ENCODE results near the gene SNX9.
A peak's percentile ranks its signal among the peaks of the same experiment; 100 is the strongest.

The SNX9 gene

DNA sequence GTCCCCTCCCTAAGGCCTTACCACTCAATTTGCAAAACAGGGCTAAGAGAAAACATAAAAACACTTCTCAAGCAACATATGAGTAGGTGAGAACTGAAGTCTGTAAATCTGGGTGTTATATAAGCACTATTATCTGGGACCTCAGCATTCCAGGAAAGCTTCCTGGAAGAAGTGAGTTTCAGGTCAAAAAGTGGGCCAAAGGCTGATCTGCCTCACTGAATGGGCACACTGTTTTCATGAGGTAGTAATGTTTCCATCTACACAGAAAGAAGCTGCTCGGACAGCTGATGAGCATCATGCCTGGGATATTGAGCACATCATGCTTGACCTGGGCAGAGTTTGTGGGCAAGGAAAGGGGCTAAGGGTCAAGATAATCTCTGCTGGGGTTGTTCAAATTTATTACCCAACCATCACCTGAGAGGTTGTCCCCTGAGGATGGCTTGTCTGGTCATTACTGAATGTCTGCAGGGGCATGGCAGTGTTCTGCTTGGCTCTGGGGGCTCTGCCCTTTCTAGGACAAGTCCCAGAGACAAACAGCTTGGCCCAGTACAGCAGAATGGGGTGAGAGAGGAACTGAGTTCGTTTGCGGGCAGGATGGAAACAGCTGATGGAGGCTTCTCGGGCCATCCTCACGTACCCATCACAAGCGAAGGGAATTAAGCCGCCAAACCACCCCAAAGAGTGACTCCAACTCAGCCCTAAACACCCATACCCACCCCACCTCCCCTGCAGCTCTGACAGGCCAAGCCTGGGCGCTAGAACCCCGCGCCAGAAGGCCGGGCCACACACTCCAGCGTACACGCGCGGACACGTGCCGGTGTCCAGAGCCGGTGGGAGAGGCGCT lies 157.5 kb downstream of the SNX9 start:
- no peak for DNase-seq (ENCODE audit: low read depth, low spot score)
- no CpG with 5 or more reads among the region's 19 CpGs for WGBS (ENCODE audit: insufficient coverage, insufficient read length)
- H3K4me3 ChIP-seq (ENCODE audit: low read length) = no peak overlapping the region; the same call in 1 of the 2 replicates
- no peaks in the 10 kb centered on the region for H3K4me1 ChIP-seq (ENCODE audit: control insufficient read depth, insufficient read depth, low read length)
- no peak overlapping the region for H3K27ac ChIP-seq (ENCODE audit: low read length)
- H3K9me3 ChIP-seq (ENCODE audit: control insufficient read depth, insufficient read depth, low read length) = no peaks in the 10 kb centered on the region
- H3K36me3 ChIP-seq (ENCODE audit: control insufficient read depth, insufficient read depth, low read length) = no peaks in the 10 kb centered on the region
- no peaks in the 10 kb centered on the region for H3K27me3 ChIP-seq (ENCODE audit: control insufficient read depth, insufficient read depth, low read length)

DNA sequence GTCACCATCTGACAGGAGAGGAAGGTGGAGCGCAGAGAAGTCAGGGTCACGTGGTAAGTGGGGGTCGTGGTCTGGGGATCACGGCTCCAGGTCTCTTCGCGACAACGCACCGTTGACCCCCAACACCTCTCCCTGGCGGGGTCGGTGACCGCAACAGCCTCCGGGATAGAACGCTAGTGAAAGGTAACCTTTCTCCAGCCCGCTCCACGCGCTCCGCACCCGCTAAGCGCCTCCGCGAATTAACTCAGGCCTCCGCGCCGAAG lies 158.0 kb downstream of the SNX9 start:
- Histone ChIP-seq H3K36me3 (ENCODE audit: control insufficient read depth, insufficient read depth, low read length) (no peaks in the 10 kb centered on the region), H3K4me1 (ENCODE audit: control insufficient read depth, insufficient read depth, low read length) (no peaks in the 10 kb centered on the region; the same call in 1 of the 2 replicates), H3K27ac (ENCODE audit: low read length) (no peak overlapping the region), H3K4me3 (ENCODE audit: low read length) (peak overlapping the region; percentile 91; the same call in 1 of the 2 replicates), H3K9me3 (ENCODE audit: control insufficient read depth, insufficient read depth, low read length) (no peaks in the 10 kb centered on the region), H3K27me3 (ENCODE audit: control insufficient read depth, insufficient read depth, low read length) (no peaks in the 10 kb centered on the region)
- no CpG with 5 or more reads among the region's 24 CpGs for WGBS (ENCODE audit: insufficient coverage, insufficient read length)
- DNase-seq (ENCODE audit: low read depth, low spot score) = no peak

DNA sequence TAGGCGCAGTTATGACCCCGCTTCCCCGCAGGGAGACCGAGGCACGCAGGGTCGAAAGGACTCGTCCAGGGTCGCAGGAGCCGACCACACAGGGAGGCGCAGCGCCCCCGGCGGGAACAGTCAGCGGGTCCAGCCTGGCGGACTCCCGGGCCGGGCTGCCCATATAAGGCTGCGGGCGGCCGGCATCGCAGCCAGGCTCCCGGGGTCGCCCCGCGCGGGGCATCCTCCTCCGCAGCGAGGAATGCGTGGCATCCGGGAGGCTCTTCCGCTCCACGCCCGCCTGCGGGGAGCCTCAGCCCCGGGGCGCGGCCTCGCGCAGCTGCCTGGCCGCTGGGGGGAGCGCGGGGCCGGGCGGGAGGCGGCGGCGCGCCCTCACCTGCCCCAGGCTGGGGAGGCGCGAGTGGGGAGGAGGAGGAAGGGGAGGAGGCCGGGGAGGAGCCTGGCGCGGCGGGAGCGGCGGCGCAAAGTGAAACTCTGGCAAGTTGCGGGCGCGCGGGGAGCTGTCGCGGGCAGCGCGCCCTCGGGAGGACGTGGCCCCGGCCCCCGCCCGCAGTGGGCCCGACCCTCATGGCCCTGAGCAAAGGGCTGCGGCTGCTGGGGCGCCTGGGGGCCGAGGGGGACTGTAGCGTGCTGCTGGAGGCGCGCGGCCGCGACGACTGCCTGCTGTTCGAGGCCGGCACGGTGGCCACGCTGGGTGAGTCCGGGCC lies 158.5 kb downstream of the SNX9 start, which contains the start of gene SYNJ2:
Gene SYNJ2 (plus strand): TSS at position 469 of the 707 bp plus-strand sequence. CDS start 99 bp downstream, at position 568.
- Histone ChIP-seq H3K27ac (ENCODE audit: low read length) (no peak within 1 kb of the TSS), H3K36me3 (ENCODE audit: control insufficient read depth, insufficient read depth, low read length) (no peaks in the 10 kb centered on the region), H3K9me3 (ENCODE audit: control insufficient read depth, insufficient read depth, low read length) (no peaks in the 10 kb centered on the region), H3K27me3 (ENCODE audit: control insufficient read depth, insufficient read depth, low read length) (no peaks in the 10 kb centered on the region), H3K4me3 (ENCODE audit: low read length) (peak within 1 kb of the TSS; percentile 91), H3K4me1 (ENCODE audit: control insufficient read depth, insufficient read depth, low read length) (no peaks in the 10 kb centered on the region; the same call in 1 of the 2 replicates)
- peak; percentile 41 for DNase-seq (ENCODE audit: low read depth, low spot score)
- no CpG with 5 or more reads among the region's 86 CpGs for WGBS (ENCODE audit: insufficient coverage, insufficient read length)

DNA sequence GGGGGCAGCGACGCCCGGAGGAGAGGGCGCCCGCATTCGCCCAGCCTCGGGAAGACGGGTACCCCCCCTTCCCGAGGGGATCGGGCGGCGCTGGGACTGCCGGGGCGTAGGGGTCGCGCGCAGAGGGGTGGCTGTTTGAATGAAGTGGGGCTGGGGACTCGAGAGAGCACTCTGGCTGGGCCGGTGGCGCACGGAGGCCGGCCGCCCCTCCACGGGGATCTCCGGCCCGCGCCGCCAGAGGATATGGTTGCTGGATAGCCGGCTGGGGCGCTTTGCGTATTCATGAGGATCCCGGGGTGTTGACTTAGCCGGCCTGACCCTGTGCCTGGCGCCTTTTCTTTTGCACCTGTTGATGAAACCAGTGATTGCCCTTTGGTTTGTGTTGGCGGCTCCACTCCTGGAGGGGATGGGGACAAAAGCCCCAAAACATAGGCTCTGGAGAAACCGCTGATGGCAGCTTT lies 159.1 kb downstream of the SNX9 start:
- no peaks in the 10 kb centered on the region for H3K27me3 ChIP-seq (ENCODE audit: control insufficient read depth, insufficient read depth, low read length)
- WGBS (ENCODE audit: insufficient coverage, insufficient read length) = no CpG with 5 or more reads among the region's 36 CpGs
- no peaks in the 10 kb centered on the region for H3K9me3 ChIP-seq (ENCODE audit: control insufficient read depth, insufficient read depth, low read length)
- no peaks in the 10 kb centered on the region for H3K36me3 ChIP-seq (ENCODE audit: control insufficient read depth, insufficient read depth, low read length)
- no peak for DNase-seq (ENCODE audit: low read depth, low spot score)
- peak overlapping the region; percentile 91 for H3K4me3 ChIP-seq (ENCODE audit: low read length)
- no peaks in the 10 kb centered on the region; the same call in 1 of the 2 replicates for H3K4me1 ChIP-seq (ENCODE audit: control insufficient read depth, insufficient read depth, low read length)
- H3K27ac ChIP-seq (ENCODE audit: low read length) = no peak overlapping the region

DNA sequence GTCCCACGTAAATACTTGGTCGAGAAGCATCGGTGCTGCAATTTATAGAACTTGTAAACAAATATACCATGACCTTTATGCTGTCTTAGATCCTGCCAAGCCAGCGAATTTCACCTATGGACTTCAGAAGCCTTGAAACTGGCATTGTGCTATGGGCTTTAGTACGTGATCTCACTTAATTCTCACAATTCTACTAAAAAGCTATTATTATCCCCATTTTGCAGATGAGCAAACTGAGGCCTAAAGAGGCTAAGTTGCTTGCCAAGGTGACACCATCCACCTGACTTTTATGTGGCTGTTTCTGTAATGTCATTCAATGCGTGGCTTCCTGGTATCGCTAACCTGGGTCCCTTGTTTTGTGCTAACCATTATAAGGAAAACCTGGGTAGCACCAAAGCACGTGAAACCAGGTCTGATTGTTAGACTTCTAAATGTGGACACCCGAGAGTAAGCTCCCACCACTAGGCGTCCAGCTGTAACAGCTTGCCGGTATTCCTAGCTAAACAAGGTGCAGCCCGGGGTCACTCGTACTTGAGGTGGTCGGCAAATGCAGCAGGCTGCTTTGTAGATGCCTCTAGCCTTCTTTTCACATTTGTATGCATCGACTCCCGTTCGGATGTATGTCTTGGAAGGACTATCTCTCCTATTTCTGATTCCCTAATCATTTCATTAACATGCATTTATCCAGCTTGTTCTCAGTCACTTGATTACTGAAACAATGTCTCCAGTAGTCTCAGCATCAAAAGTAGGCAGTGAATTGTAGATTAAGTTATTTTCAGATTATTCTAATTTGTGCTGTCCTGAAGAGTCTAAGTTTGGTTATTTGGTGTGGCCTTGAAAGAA lies 159.7 kb downstream of the SNX9 start:
- Histone ChIP-seq H3K9me3 (ENCODE audit: control insufficient read depth, insufficient read depth, low read length) (no peaks in the 10 kb centered on the region), H3K27ac (ENCODE audit: low read length) (no peak overlapping the region), H3K4me3 (ENCODE audit: low read length) (peak overlapping the region; percentile 91; the same call in 1 of the 2 replicates), H3K4me1 (ENCODE audit: control insufficient read depth, insufficient read depth, low read length) (no peaks in the 10 kb centered on the region; the same call in 1 of the 2 replicates), H3K36me3 (ENCODE audit: control insufficient read depth, insufficient read depth, low read length) (no peaks in the 10 kb centered on the region), H3K27me3 (ENCODE audit: control insufficient read depth, insufficient read depth, low read length) (no peaks in the 10 kb centered on the region)
- no peak for DNase-seq (ENCODE audit: low read depth, low spot score)
- WGBS (ENCODE audit: insufficient coverage, insufficient read length) = no CpG with 5 or more reads among the region's 17 CpGs

DNA sequence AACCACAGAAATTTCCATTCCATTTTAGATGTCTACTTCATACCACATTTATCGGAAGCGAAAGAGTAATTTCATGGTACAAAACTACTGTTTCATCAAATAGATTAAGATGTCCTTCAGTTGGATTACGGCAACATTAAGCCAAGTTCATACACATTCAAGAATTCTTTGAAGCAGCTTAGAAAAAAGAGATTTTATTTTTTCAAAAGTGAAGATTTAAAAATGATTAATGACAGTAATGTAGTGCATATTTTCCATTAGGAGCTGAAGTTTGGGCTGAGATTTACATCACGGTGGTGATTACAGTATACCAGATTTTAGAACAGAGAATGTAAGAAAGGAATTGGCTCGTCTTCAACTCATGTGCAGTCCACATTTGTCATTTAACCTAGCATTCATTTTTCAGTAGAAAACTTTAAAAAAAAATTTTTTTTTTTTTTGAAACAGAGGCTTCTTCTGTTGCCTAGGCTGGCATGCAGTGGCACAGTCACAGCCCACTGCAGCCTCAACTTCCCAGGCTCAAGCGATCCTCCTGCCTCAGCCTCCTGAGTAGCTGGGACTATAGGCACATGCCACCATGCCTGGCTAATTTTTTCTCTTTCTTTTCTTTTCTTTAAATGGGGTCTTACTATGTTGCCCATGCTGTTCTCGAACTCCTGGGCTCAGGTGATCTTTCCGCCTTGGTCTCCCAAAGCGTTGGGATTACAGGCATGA lies 160.5 kb downstream of the SNX9 start:
- no CpG with 5 or more reads among the region's 9 CpGs for whole genome bisulfite sequencing (ENCODE audit: insufficient coverage, insufficient read length)
- no peaks in the 10 kb centered on the region; the same call in 1 of the 2 replicates for H3K4me1 ChIP-seq (ENCODE audit: control insufficient read depth, insufficient read depth, low read length)
- no peaks in the 10 kb centered on the region for H3K9me3 ChIP-seq (ENCODE audit: control insufficient read depth, insufficient read depth, low read length)
- no peaks in the 10 kb centered on the region for H3K36me3 ChIP-seq (ENCODE audit: control insufficient read depth, insufficient read depth, low read length)
- no peak for DNase-seq (ENCODE audit: low read depth, low spot score)
- H3K27me3 ChIP-seq (ENCODE audit: control insufficient read depth, insufficient read depth, low read length) = no peaks in the 10 kb centered on the region
- H3K4me3 ChIP-seq (ENCODE audit: low read length) = no peak overlapping the region
- H3K27ac ChIP-seq (ENCODE audit: low read length) = no peak overlapping the region

DNA sequence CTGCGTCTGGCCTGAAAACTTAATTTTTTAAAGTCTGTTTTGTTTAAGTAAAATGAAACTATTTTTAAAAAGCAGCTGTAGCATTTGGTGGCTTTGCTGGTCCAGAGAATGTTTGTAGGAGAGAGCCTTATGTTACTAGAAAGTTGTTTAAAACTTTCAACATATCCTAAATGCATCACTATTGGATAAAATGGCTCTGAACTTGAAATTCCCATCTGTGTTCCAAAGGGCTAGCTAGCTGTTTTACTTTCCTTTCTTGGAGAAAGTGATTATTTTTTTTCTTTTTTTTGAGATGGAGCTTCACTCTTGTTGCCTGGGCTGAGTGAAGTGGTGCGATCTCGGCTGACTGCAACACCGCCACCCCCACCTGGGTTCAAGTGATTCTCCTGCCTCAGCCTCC lies 161.1 kb downstream of the SNX9 start:
- Histone ChIP-seq H3K27ac (ENCODE audit: low read length) (no peak overlapping the region), H3K4me1 (ENCODE audit: control insufficient read depth, insufficient read depth, low read length) (no peaks in the 10 kb centered on the region; the same call in 1 of the 2 replicates), H3K9me3 (ENCODE audit: control insufficient read depth, insufficient read depth, low read length) (no peaks in the 10 kb centered on the region), H3K4me3 (ENCODE audit: low read length) (no peak overlapping the region), H3K36me3 (ENCODE audit: control insufficient read depth, insufficient read depth, low read length) (no peaks in the 10 kb centered on the region), H3K27me3 (ENCODE audit: control insufficient read depth, insufficient read depth, low read length) (no peaks in the 10 kb centered on the region)
- DNase-seq (ENCODE audit: low read depth, low spot score) = no peak
- WGBS (ENCODE audit: insufficient coverage, insufficient read length) = no CpG with 5 or more reads among the region's 4 CpGs

DNA sequence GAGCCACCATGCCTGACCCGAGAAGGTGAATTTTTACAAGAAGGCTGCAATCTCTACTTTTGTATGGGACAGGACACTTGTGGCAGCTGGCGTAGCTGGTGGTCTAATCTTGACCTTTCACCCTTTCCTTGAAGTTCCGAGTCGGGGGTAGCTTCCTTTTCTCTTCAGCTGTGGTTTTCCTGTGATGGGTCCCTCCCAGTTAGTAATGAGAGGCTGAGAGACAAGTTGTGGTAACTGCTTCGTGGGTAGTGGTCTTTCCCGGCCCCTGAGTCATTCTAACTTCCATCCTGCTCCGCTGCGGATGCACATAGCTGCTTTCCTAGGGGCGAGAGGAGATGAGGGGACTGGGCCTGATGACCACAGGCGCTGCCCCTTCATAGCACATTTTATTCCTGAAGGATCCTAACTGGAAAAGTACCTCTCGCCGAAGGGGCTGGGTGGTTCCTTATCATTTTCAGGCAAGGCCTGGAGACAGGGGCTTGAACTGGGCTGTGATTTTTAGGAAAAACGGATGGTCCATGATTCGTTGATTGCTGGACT lies 161.7 kb downstream of the SNX9 start:
- Histone ChIP-seq H3K9me3 (ENCODE audit: control insufficient read depth, insufficient read depth, low read length) (no peaks in the 10 kb centered on the region), H3K27ac (ENCODE audit: low read length) (no peak overlapping the region), H3K27me3 (ENCODE audit: control insufficient read depth, insufficient read depth, low read length) (no peaks in the 10 kb centered on the region), H3K36me3 (ENCODE audit: control insufficient read depth, insufficient read depth, low read length) (no peaks in the 10 kb centered on the region), H3K4me1 (ENCODE audit: control insufficient read depth, insufficient read depth, low read length) (peaks cover under 1% of the 10 kb centered on the region), H3K4me3 (ENCODE audit: low read length) (no peak overlapping the region)
- no peak for DNase-seq (ENCODE audit: low read depth, low spot score)
- WGBS (ENCODE audit: insufficient coverage, insufficient read length) = no CpG with 5 or more reads among the region's 14 CpGs

DNA sequence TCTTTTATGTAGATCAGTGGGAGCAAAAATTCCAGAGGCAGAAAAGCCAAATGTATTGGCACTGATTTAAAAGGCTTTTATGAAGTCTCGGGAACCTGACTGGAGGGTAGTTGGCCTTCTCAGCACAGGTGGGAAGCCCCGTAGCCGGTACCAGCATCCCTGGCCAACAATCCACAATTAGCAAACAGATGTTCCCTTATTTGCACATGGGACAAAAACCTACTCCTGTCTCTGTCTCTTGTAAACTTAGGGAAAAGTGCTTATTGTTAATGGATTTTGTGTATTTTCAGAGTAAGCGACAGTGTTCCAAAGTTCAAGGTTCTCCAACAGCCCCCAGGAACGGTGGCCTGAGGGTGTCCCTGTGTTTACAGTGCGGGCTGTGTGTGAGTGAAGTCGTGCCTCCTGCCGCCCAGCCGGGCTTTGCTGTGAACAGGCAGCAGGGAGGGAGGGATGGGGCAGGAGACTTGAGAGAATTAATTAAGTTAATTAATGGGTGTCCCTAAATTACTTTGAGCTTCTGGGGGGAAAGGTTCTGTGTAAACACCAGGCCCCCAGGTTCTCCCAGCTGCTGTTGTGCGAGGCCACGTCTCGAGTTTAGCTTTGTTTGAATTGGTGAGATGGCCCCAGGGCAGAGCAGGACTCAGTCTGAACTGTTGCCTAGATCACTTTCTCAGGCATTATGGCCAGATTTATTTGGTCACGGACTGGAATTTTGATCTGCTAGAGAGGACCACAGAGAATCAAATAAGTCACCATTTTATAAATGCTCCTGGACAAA lies 162.5 kb downstream of the SNX9 start:
- Histone ChIP-seq H3K36me3 (ENCODE audit: control insufficient read depth, insufficient read depth, low read length) (no peaks in the 10 kb centered on the region), H3K27ac (ENCODE audit: low read length) (no peak overlapping the region), H3K4me3 (ENCODE audit: low read length) (no peak overlapping the region), H3K9me3 (ENCODE audit: control insufficient read depth, insufficient read depth, low read length) (no peaks in the 10 kb centered on the region), H3K27me3 (ENCODE audit: control insufficient read depth, insufficient read depth, low read length) (no peaks in the 10 kb centered on the region), H3K4me1 (ENCODE audit: control insufficient read depth, insufficient read depth, low read length) (peaks cover 5% of the 10 kb centered on the region)
- no peak for DNase-seq (ENCODE audit: low read depth, low spot score)
- WGBS (ENCODE audit: insufficient coverage, insufficient read length) = no CpG with 5 or more reads among the region's 13 CpGs

Data from iPS DF 6.9 (cell line).